Measurements from ENCODE around the gene TRIM39. TPM values are rescaled to one million over a fixed set of nuclear protein-coding genes. Genes with fewer than 3 reads are reported as not detected.

Gene TRIM39
- total and polyA plus RNA-seq, 2 of the 4 experiments (the other 2 are of a cell fraction): 7.5 to 10.0 TPM

DNA sequence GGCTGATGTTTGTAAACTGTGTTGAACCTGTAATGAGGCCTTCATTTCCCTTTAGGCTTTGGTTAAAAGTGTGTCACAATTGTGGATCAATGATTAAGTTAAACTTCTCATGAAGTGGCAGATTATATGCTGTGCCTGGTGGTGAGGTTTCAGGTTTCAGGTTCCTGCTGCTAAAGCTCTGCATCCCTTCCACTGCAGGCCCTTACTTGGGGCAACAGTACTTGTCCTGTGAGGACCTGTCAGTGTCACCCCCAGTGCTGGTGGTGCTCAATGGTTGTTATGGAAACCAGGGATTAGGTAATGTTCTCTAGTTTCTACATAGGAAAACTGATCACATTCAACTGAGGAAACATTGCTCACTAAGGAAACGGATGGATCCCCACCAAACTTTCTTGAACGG, 36.7 kb downstream of the TRIM39 start:
- no CpG with 5 or more reads among the region's 2 CpGs for WGBS, 2 experiments (ENCODE audit: extremely low coverage in 2 of 2, insufficient read length in 1 of 2)
- H4K20me1 ChIP-seq (ENCODE audit: insufficient read depth, low read length): no peaks in the 10 kb centered on the region
- no peak overlapping the region for H2AK9ac ChIP-seq (replicated peaks; ENCODE audit: low read depth, low read length, poor library complexity)
- intact Hi-C loops (cut with micrococcal nuclease): no loop called here
- H3K27ac ChIP-seq (ENCODE audit: insufficient read depth, low read length): no peak overlapping the region
- ChIA-PET POLR2A (ENCODE audit: unreplicated experiment) (no interaction called here), CTCF (no interaction called here)
- no peak overlapping the region for H3K4me2 ChIP-seq (ENCODE audit: low read depth, low read length)
- H3K27me3 ChIP-seq (ENCODE audit: control insufficient read depth, insufficient read depth, low read length): peaks cover 54% of the 10 kb centered on the region
- no peaks in the 10 kb centered on the region for H3K79me1 ChIP-seq (ENCODE audit: low read depth in 1 of 2, low read length in 2 of 2)
- BruUV-seq (replicated peaks): no TSS peak
- no peak overlapping the region for H2BK120ac ChIP-seq (ENCODE audit: low read depth, low read length)
- TF ChIP-seq NFE2L2 (IDR thresholded peaks at IDR 0.05; ENCODE audit: low read depth, low read length) (no peak), MAZ (IDR thresholded peaks at IDR 0.05; ENCODE audit: borderline replicate concordance, low read depth, low read length) (no peak), RFX5 (IDR thresholded peaks at IDR 0.05; ENCODE audit: low read depth, low read length) (no peak)
- TF ChIP-seq, protein P1, sequence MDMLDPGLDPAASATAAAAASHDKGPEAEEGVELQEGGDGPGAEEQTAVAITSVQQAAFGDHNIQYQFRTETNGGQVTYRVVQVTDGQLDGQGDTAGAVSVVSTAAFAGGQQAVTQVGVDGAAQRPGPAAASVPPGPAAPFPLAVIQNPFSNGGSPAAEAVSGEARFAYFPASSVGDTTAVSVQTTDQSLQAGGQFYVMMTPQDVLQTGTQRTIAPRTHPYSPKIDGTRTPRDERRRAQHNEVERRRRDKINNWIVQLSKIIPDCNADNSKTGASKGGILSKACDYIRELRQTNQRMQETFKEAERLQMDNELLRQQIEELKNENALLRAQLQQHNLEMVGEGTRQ (IDR thresholded peaks at IDR 0.05; ENCODE audit: low read depth, low read length): no peak
- H3K23ac ChIP-seq (ENCODE audit: low read depth, low read length): no peak overlapping the region
- DNase-seq: no peak
- H3K36me3 ChIP-seq (ENCODE audit: control insufficient read depth, insufficient read depth, low read length): no peaks in the 10 kb centered on the region
- H4K5ac ChIP-seq (ENCODE audit: low read depth, low read length): no peak overlapping the region
- H2AFZ ChIP-seq (replicated peaks; ENCODE audit: low read length, poor library complexity): no peak overlapping the region
- dilution Hi-C loops (cut with HindIII; ENCODE audit: low sequenced_read_pairs, unreplicated experiment): no loop called here
- no peak overlapping the region for H4K91ac ChIP-seq (ENCODE audit: insufficient read depth, low read depth, low read length)
- H3K18ac ChIP-seq (ENCODE audit: low read depth, low read length): no peak overlapping the region
- no peak for ATAC-seq (ENCODE audit: low read depth)
- no peaks in the 10 kb centered on the region for H3K9me1 ChIP-seq (ENCODE audit: insufficient read depth, low read length)
- H2BK15ac ChIP-seq (ENCODE audit: low read depth, low read length): no peak overlapping the region
- in situ Hi-C loops (cut with MboI; ENCODE audit: low sequenced_read_pairs): no loop called here
- no peak overlapping the region for H2AK5ac ChIP-seq (ENCODE audit: low read depth, low read length)
- no peak overlapping the region for H3K9ac ChIP-seq (ENCODE audit: low read depth, low read length)
- no peak overlapping the region for H4K8ac ChIP-seq (ENCODE audit: low read depth in 2 of 2, low read length in 2 of 2)
- no peak overlapping the region for H3K4ac ChIP-seq (ENCODE audit: low read depth, low read length)
- no peak overlapping the region for H3K14ac ChIP-seq (replicated peaks; ENCODE audit: low read depth, low read length)
- no peaks in the 10 kb centered on the region for H3K4me1 ChIP-seq (ENCODE audit: control insufficient read depth, insufficient read depth, low read length)
- no peak overlapping the region for H3K56ac ChIP-seq (ENCODE audit: extremely low read depth, insufficient read depth, low read length)
- no peak overlapping the region for H2BK5ac ChIP-seq (ENCODE audit: low read depth, low read length, poor library complexity, severe bottlenecking)
- no peak overlapping the region for H3K4me3 ChIP-seq (ENCODE audit: insufficient read depth, low read depth, low read length)
- no peak overlapping the region for H2BK20ac ChIP-seq (ENCODE audit: low read depth, low read length)
- H3K9me3 ChIP-seq (ENCODE audit: control insufficient read depth, insufficient read depth, low read length): peaks cover 3% of the 10 kb centered on the region; the same call in 1 of the 2 replicates

All from IMR-90 (cell line).